PC-3 (cell line): Measurements from ENCODE around the gene PLXNA4.

ENCODE experiments used
- EZH2 ChIP-seq: fragments of 300-600 bp; sonication (generic); IDR thresholded peaks from one replicate; pipeline ENCODE4 v1.6.1; 2017; ENCODE audit warnings: antibody characterized with exemption, mild to moderate bottlenecking, low read length; ENCODE audit not compliant: unreplicated experiment
- EZH2phosphoT487 ChIP-seq: fragments of 300-600 bp; sonication (generic); IDR thresholded peaks from 2 replicates; pipeline ENCODE4 v1.6.1; 2018; ENCODE audit warnings: mild to moderate bottlenecking, antibody characterized with exemption, low read length, borderline replicate concordance
- TF ChIP-seq, protein P1 (sequence below): fragments of 300-600 bp; sonication (generic); conservative IDR thresholded peaks from 2 replicates; pipeline ENCODE4 v1.5.1; 2017; ENCODE audit warnings: antibody characterized with exemption, low read depth, mild to moderate bottlenecking, low read length

DNA sequence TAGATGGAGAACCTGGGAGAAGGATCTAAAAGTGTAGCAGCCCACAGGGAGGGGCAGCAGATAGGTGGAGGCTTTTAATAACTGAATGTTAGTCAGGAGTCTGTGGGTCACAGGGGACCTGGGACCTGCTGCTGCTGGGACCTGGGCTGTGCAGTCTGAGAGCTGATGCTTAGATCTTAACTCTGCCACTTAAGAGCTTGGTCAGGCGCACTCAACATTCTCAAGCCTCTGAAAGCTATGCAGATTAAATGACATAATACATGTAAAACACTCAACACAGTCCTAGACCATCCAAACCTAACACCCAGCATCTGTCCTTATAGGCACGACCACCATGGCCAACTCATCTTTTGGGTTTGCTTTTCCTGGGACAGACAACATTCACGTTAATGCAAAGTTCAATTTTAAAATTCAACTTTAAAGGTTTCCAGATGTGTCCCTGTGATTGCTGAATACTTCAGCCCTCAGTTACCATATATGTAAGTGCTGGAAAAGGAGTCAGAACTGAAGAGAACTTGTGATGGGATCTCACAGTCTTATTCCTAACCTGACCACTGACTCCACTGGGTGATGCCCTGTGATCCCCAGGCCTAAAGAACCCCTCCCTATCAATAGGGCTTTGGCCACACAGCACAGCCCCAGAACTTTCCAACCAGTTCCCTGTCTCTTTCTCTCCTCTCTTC, 321.0 kb downstream of the PLXNA4 start:
- TF ChIP-seq, protein P1, sequence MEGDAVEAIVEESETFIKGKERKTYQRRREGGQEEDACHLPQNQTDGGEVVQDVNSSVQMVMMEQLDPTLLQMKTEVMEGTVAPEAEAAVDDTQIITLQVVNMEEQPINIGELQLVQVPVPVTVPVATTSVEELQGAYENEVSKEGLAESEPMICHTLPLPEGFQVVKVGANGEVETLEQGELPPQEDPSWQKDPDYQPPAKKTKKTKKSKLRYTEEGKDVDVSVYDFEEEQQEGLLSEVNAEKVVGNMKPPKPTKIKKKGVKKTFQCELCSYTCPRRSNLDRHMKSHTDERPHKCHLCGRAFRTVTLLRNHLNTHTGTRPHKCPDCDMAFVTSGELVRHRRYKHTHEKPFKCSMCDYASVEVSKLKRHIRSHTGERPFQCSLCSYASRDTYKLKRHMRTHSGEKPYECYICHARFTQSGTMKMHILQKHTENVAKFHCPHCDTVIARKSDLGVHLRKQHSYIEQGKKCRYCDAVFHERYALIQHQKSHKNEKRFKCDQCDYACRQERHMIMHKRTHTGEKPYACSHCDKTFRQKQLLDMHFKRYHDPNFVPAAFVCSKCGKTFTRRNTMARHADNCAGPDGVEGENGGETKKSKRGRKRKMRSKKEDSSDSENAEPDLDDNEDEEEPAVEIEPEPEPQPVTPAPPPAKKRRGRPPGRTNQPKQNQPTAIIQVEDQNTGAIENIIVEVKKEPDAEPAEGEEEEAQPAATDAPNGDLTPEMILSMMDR = no peak
- no peak for TF ChIP-seq EZH2
- TF ChIP-seq EZH2phosphoT487 = no peak
